WI38 (cell line): ENCODE measurements around the gene USP31.

Source experiments
- H3K4me3 ChIP-seq: 2 replicates; pipeline ENCODE4 v1.5.1; 2011; ENCODE audit warnings: low read depth, mild to moderate bottlenecking, control low read depth, low read length
- CTCF ChIP-seq: IDR thresholded peaks from 2 replicates; pipeline ENCODE4 v1.5.1; 2012; ENCODE audit warnings: low read depth, mild to moderate bottlenecking, control low read depth, low read length

USP31 gene

GRCh38 chr16:23149267-23149992 is at the start of gene USP31:
Gene USP31 (minus strand): TSS chr16:23149452. CDS start chr16:23149270, 182 bp downstream.
- peak within 1 kb of the TSS; percentile 69 for H3K4me3 ChIP-seq
- no peak for TF ChIP-seq CTCF

GRCh38 chr16:23196539-23196938 is 47.3 kb upstream of the USP31 start:
- no peak for TF ChIP-seq CTCF

GRCh38 chr16:23195366-23195978 is 46.2 kb upstream of the USP31 start:
- H3K4me3 ChIP-seq, result no peak overlapping the region
- no peak for TF ChIP-seq CTCF

More at GRCh38 chr16:23196539-23196938, 47.3 kb upstream of the USP31 start:
- H3K4me3 ChIP-seq, result no peak overlapping the region

DNA sequence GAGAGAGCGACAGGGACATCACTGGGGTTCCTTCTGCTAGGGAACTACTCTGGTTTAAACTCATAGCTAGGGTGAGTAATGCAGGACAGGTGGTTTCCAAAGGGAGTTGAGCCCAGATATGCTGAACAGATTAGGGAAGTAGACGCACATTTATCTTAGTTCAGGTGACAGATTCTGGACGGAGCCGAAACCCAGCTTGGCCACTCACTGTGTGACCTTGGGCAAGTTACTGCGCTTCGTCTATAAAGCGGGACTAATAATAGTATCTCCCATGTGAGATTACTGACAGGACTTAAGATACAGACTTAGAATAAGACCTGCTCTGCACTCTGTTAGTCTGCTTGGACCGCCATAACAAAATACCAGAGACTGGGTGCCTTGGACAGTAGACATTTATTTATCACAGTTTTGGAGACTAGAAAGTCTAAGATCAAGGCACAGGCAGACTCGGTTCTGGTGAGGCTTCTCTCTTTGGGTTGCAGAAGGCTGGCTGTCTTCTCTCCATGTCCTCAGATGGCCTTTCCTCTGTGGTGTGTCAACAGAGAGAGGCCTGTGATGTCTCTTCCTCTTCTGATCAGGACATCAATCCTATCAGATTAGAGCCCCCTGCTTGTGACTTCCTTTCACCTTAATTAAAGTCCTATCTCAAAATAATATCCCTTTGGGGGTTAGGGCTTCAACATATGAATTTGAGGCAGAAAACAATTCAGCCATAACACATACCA is 45.4 kb upstream of the USP31 start:
- no peak for TF ChIP-seq CTCF
- H3K4me3 ChIP-seq, result no peak overlapping the region

DNA sequence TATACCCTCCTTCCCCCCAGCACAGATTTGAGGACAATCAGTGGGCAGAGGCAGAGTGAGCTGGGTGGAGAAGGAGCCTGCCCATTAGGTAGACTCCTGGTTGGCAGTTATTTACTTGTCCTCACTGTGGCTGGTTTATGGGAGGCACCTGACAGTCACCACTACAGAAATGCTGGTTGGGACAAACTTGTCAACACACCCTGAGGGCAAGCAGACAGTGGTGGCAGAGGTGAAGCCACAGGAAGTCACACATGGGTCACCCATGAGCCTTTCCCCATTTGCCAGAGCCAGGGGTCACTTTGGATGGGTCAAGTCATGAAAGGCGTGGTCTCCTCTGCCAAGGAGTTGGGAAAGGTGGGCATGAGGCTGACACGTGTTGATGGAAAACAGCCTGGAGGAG is 39.7 kb upstream of the USP31 start:
- no peak overlapping the region for H3K4me3 ChIP-seq
- TF ChIP-seq CTCF, result no peak

GRCh38 chr16:23187341-23187740 is 38.1 kb upstream of the USP31 start:
- H3K4me3 ChIP-seq, result no peak overlapping the region
- TF ChIP-seq CTCF, result no peak

DNA sequence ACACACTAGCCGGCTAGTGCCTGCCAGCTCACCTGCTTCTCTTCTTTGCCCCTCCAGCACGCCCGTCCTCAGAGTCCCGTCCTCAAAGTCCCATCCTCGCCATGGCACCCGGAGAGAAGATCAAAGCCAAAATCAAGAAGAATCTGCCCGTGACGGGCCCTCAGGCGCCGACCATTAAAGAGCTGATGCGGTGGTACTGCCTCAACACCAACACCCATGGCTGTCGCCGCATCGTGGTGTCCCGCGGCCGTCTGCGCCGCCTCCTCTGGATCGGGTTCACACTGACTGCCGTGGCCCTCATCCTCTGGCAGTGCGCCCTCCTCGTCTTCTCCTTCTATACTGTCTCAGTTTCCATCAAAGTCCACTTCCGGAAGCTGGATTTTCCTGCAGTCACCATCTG is 36.9 kb upstream of the USP31 start:
- no peak for TF ChIP-seq CTCF
- no peak overlapping the region for H3K4me3 ChIP-seq
